Activated naive CD4-positive, alpha-beta T cell treated with anti-CD3 and anti-CD28 coated beads, Interleukin-2, amount 50 U/mL, for 24 hours (primary cell): ENCODE results near the gene SRRM4.
"Not testable (repeated sequence)": the region's sequence is repeated elsewhere in the genome, so short reads cannot be mapped to it uniquely, and the experiment has no call there.

ENCODE experiments used
- H3K27ac Mint-ChIP-seq: one replicate; pipeline ENCODE4 v1.8.0; 2021; ENCODE audit warnings: mild to moderate bottlenecking, mixed read lengths
- H3K27me3 Mint-ChIP-seq: one replicate; pipeline ENCODE4 v1.8.0; 2021; ENCODE audit warnings: mixed read lengths
- H3K36me3 Mint-ChIP-seq: one replicate; pipeline ENCODE4 v1.8.0; 2021; ENCODE audit warnings: mixed read lengths
- H3K4me1 Mint-ChIP-seq: one replicate; pipeline ENCODE4 v1.8.0; 2021; ENCODE audit warnings: mixed read lengths
- H3K4me3 Mint-ChIP-seq: one replicate; pipeline ENCODE4 v1.8.0; 2021; ENCODE audit warnings: mild to moderate bottlenecking, mixed read lengths
- H3K9me3 Mint-ChIP-seq: one replicate; pipeline ENCODE4 v1.8.0; 2021; ENCODE audit warnings: mixed read lengths

SRRM4 gene

GRCh38 chr12:119025786-119026185, 44.4 kb downstream of the SRRM4 start:
- Mint-ChIP-seq H3K4me3 (no peak overlapping the region), H3K9me3 (peaks cover 8% of the 10 kb centered on the region), H3K36me3 (no peaks in the 10 kb centered on the region), H3K4me1 (no peaks in the 10 kb centered on the region), H3K27me3 (no peaks in the 10 kb centered on the region), H3K27ac (no peak overlapping the region)

DNA sequence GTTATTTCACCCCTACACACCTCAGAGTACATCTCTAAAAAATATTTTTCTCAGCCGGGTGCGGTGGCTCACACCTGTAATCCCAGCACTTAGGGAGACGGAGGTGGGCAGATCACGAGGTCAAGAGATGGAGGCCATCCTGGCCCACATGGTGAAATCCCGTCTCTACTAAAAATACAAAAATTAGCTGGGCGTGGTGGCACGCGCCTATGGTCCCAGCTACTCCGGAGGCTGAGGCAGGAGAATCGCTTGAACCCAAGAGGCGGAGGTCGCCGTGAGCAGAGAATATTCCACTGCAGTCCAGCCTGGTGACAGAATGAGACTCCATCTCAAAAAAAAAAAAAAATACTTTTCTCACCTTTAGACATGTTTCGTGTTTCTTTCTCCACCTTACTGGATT, 52.0 kb downstream of the SRRM4 start:
- H3K9me3 Mint-ChIP-seq, H3K36me3 Mint-ChIP-seq, H3K27me3 Mint-ChIP-seq, H3K4me3 Mint-ChIP-seq, H3K4me1 Mint-ChIP-seq, H3K27ac Mint-ChIP-seq: not testable (repeated sequence)

- Mint-ChIP-seq H3K27me3 (peaks cover 3% of the 10 kb centered on the region), H3K4me3 (no peak overlapping the region), H3K27ac (no peak overlapping the region), H3K36me3 (no peaks in the 10 kb centered on the region), H3K4me1 (no peaks in the 10 kb centered on the region), H3K9me3 (no peaks in the 10 kb centered on the region)
Observed at GRCh38 chr12:119036878-119037825, 55.8 kb downstream of the SRRM4 start.

DNA sequence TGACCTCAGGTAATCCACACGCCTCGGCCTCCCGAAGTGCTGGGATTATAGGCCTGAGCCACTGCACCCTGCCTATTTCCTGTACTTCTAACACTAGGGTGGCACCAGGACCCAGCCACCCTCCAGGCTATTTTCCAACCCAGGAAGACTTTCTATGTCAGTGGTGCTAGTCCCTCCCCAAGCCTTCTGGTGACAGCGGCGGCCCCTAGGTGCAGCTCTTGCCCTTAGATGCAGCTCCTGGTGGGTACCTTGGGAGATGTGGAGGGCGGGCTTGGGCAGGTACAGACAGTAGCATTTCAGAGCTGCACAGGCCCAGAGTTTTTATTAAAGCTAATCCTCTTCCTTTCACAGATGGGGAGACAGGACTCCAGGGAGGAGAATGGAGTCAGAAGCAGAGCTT, 62.8 kb downstream of the SRRM4 start:
- H3K27ac Mint-ChIP-seq = no peak overlapping the region
- no peak overlapping the region for H3K4me3 Mint-ChIP-seq

DNA sequence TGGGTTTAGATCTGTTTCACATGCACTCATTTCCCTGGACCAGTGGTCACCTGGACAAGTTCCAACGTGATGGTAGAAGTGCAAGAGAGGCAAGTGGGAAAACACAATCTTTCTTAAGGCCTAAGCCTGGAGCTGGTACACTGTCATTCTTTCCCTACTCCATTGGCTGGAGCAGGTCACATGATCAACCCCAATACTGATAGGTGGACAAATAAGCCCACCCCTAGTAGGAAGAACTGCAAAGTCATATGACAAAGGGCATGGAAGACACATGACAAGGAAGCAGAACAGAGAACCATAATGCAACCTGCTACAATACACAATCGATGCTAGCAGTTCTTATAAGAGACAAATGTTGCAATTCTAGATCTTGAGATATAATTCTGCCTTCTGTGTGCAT, 66.3 kb downstream of the SRRM4 start:
- Mint-ChIP-seq H3K27ac (no peak overlapping the region), H3K36me3 (no peaks in the 10 kb centered on the region), H3K4me1 (no peaks in the 10 kb centered on the region), H3K4me3 (no peak overlapping the region), H3K27me3 (no peaks in the 10 kb centered on the region), H3K9me3 (peaks cover 4% of the 10 kb centered on the region)

More for the DNA sequence above, 62.8 kb downstream of the SRRM4 start:
- H3K27me3 Mint-ChIP-seq = no peaks in the 10 kb centered on the region
- no peaks in the 10 kb centered on the region for H3K36me3 Mint-ChIP-seq
- H3K9me3 Mint-ChIP-seq = peaks cover 4% of the 10 kb centered on the region
- H3K4me1 Mint-ChIP-seq = no peaks in the 10 kb centered on the region

DNA sequence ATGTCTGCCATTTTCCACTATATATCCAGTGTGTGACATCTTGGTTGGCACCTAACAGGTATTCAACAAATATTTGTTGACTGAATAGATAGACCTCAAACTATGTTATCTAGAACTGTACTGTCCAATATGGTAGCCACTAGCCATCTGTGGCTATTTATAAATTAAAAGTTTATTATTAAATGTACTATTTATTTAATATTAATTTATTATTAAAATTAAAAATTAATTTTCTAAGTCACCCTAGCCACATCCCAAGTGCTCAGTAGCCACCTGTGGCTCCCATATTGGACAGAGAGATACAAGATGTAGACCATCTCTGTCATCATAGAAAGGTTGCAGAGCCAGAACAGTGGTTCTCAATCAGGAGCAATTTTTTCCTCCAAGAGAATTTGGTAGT, 69.3 kb downstream of the SRRM4 start:
- no peaks in the 10 kb centered on the region for H3K4me1 Mint-ChIP-seq
- H3K4me3 Mint-ChIP-seq = no peak overlapping the region
- no peak overlapping the region for H3K27ac Mint-ChIP-seq
- no peaks in the 10 kb centered on the region for H3K27me3 Mint-ChIP-seq
- peaks cover 4% of the 10 kb centered on the region for H3K9me3 Mint-ChIP-seq
- no peaks in the 10 kb centered on the region for H3K36me3 Mint-ChIP-seq

DNA sequence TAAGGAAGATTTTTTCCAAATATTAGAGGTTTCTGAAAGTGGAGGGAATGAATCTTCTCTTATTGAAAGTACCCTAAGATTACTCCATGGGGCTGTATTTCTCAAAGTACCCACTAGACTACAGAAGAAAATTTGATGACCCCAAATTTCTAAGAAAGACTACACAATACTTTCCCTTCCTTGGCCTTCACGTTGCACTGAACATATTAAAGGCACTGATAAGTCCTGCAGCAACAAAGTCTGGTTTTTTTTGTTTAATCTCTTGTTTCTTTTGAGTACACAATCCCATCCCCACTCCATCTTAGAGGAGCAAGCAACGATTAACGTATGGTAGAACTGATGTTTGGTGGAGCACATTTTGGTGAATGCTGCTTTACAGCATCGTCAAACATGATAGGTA, 70.1 kb downstream of the SRRM4 start:
- no peaks in the 10 kb centered on the region for H3K36me3 Mint-ChIP-seq
- H3K4me1 Mint-ChIP-seq = no peaks in the 10 kb centered on the region
- H3K9me3 Mint-ChIP-seq = peaks cover 6% of the 10 kb centered on the region
- H3K4me3 Mint-ChIP-seq = no peak overlapping the region
- no peak overlapping the region for H3K27ac Mint-ChIP-seq
- no peaks in the 10 kb centered on the region for H3K27me3 Mint-ChIP-seq

GRCh38 chr12:119052001-119052400, 70.7 kb downstream of the SRRM4 start:
- Mint-ChIP-seq H3K36me3 (no peaks in the 10 kb centered on the region), H3K27ac (no peak overlapping the region), H3K4me1 (no peaks in the 10 kb centered on the region), H3K4me3 (no peak overlapping the region), H3K9me3 (peaks cover 10% of the 10 kb centered on the region), H3K27me3 (no peaks in the 10 kb centered on the region)

DNA sequence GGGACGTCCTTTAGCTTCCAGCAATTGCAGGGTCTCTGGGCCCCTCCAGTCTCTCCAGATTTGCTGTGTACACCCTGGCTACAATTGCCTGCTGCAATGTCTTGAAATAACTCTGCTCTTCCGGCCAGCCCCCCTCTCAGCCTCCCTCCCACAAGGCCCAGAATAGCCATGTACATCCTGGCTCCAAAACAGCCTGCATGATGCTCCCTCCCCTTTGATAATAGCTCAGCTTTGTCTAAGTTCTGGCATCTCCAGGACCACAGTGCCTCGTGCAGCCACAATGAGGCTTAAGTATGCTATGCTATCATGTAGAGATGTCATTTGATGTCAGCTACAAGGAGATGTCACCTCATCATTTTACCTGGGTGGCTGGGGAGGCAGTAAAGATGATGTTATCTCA, 74.6 kb downstream of the SRRM4 start:
- H3K4me1 Mint-ChIP-seq = no peaks in the 10 kb centered on the region
- peaks cover 6% of the 10 kb centered on the region for H3K9me3 Mint-ChIP-seq
- H3K27me3 Mint-ChIP-seq = no peaks in the 10 kb centered on the region
- no peaks in the 10 kb centered on the region for H3K36me3 Mint-ChIP-seq
- H3K4me3 Mint-ChIP-seq = no peak overlapping the region
- H3K27ac Mint-ChIP-seq = no peak overlapping the region

- no peak overlapping the region for H3K27ac Mint-ChIP-seq
Observed at GRCh38 chr12:119060847-119061796, 79.8 kb downstream of the SRRM4 start.

GRCh38 chr12:119068129-119068856, 87.0 kb downstream of the SRRM4 start:
- Mint-ChIP-seq H3K4me3 (no peak overlapping the region), H3K27ac (no peak overlapping the region), H3K27me3 (no peaks in the 10 kb centered on the region), H3K4me1 (no peaks in the 10 kb centered on the region), H3K36me3 (no peaks in the 10 kb centered on the region), H3K9me3 (peaks cover 7% of the 10 kb centered on the region)

More at GRCh38 chr12:119060847-119061796, 79.8 kb downstream of the SRRM4 start:
- Mint-ChIP-seq H3K27me3 (no peaks in the 10 kb centered on the region), H3K36me3 (no peaks in the 10 kb centered on the region), H3K4me3 (no peak overlapping the region), H3K4me1 (no peaks in the 10 kb centered on the region), H3K9me3 (peaks cover 6% of the 10 kb centered on the region)

- Mint-ChIP-seq H3K9me3 (peaks cover 7% of the 10 kb centered on the region), H3K27ac (no peak overlapping the region), H3K4me1 (no peaks in the 10 kb centered on the region), H3K27me3 (no peaks in the 10 kb centered on the region), H3K4me3 (no peak overlapping the region), H3K36me3 (no peaks in the 10 kb centered on the region)
Observed at GRCh38 chr12:119069147-119069642, 87.9 kb downstream of the SRRM4 start.

GRCh38 chr12:119071176-119071575, 89.8 kb downstream of the SRRM4 start:
- H3K27me3 Mint-ChIP-seq = no peaks in the 10 kb centered on the region
- peaks cover 7% of the 10 kb centered on the region for H3K9me3 Mint-ChIP-seq
- H3K27ac Mint-ChIP-seq = no peak overlapping the region
- H3K36me3 Mint-ChIP-seq = no peaks in the 10 kb centered on the region
- H3K4me3 Mint-ChIP-seq = no peak overlapping the region
- H3K4me1 Mint-ChIP-seq = no peaks in the 10 kb centered on the region

DNA sequence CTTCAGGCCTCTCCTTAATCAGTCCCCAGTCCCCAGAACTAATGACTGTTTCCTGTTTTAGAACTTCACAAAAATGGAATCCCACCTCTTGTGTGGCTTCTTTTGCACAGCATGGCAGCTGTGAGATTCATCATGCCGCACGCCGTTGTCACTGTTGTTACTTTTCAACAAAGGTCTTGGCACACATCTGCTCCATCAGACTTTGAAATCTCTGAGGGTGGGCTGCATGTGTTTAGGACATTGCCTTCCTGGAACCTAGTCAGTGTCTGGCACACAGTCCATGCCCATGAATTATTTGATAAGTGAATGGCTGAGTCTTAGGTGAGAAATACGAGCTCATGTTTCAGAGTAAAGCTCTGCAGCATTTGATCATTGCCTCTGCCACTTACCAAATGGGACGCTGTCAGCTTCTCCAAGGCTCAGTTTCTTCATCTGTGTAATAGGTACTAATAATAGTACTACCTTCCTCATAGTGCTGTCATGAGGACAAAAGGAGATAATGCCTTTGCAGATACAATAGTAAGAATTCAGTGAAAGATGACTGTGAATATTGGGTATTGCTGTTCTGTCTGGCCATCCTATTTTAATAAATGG, 90.4 kb downstream of the SRRM4 start:
- Mint-ChIP-seq H3K4me3 (no peak overlapping the region), H3K4me1 (no peaks in the 10 kb centered on the region), H3K36me3 (no peaks in the 10 kb centered on the region), H3K27me3 (no peaks in the 10 kb centered on the region), H3K27ac (no peak overlapping the region), H3K9me3 (peaks cover 5% of the 10 kb centered on the region)

GRCh38 chr12:119072440-119072839, 91.1 kb downstream of the SRRM4 start:
- Mint-ChIP-seq H3K27ac (no peak overlapping the region), H3K4me3 (no peak overlapping the region), H3K9me3 (no peaks in the 10 kb centered on the region)

More at GRCh38 chr12:119072440-119072839, 91.1 kb downstream of the SRRM4 start:
- Mint-ChIP-seq H3K4me1 (no peaks in the 10 kb centered on the region), H3K36me3 (no peaks in the 10 kb centered on the region), H3K27me3 (no peaks in the 10 kb centered on the region)
